Lung microvascular endothelial cell (primary cell): ENCODE data around the gene MYOZ2. TPM values are rescaled to one million over a fixed set of nuclear protein-coding genes. Genes with fewer than 3 reads are reported as not detected.

Experiments
- total RNA-seq: library from RNA; depleted of rRNA; stranded (reverse); fragments of >200 nt; gene quantifications from 2 replicates; pipeline ENCODE4 v1.2.1, GENCODE V29; 2014

MYOZ2 gene
- total RNA-seq, 1 donor from 2014 or later, result not detected

Other genes with a start within 250 kb of the MYOZ2 start
- 0.20 and 0.22 TPM in 2 replicates for gene SYNPO2, start 247.0 kb upstream of the MYOZ2 start, total RNA-seq
- gene USP53, start 76.9 kb downstream of the MYOZ2 start, total RNA-seq, result 18.3 and 18.5 TPM in 2 replicates
- gene FABP2, start 186.3 kb downstream of the MYOZ2 start, total RNA-seq, result not detected in 2 replicates